SU-DHL-6 (cell line): Measurements from ENCODE around the gene GRB10.

Experiments
- H2AFZ ChIP-seq: fragments of 200-600 bp; sonication (generic); 2 replicates; pipeline ENCODE4 v1.6.1; 2014; ENCODE audit warnings: low read depth, mild to moderate bottlenecking, moderate library complexity, mixed read lengths, antibody characterized with exemption, low read length; ENCODE audit not compliant: severe bottlenecking
- H3F3A ChIP-seq: fragments of 200-600 bp; shearing (Covaris generic); 2 replicates; pipeline ENCODE4 v1.6.0; 2016; ENCODE audit warnings: antibody characterized with exemption, mild to moderate bottlenecking; ENCODE audit not compliant: insufficient read depth
- H3K27ac ChIP-seq: fragments of 200-600 bp; sonication (generic); 2 replicates; pipeline ENCODE4 v1.5.1; 2016; ENCODE audit warnings: low read depth, mild to moderate bottlenecking, low read length, moderate library complexity, mixed read lengths
- H3K27me3 ChIP-seq: fragments of 200-600 bp; sonication (generic), shearing (Covaris generic); 2 replicates; pipeline ENCODE4 v1.6.0; 2014; ENCODE audit warnings: mild to moderate bottlenecking, low read length
- H3K36me3 ChIP-seq: fragments of 200-600 bp; sonication (generic); 2 replicates; pipeline ENCODE4 v1.6.1; 2014; ENCODE audit warnings: mild to moderate bottlenecking, low read length, mixed read lengths
- H3K4me2 ChIP-seq: fragments of 300-600, 200-600 bp; shearing (Covaris generic), sonication (generic); 2 replicates; pipeline ENCODE4 v1.6.0; 2014; ENCODE audit warnings: low read length, low read depth, mild to moderate bottlenecking; ENCODE audit not compliant: poor library complexity, severe bottlenecking
- H3K4me3 ChIP-seq: fragments of 200-600 bp; sonication (generic); 2 replicates; pipeline ENCODE4 v1.5.1; 2014; ENCODE audit warnings: antibody characterized with exemption, low read length, mild to moderate bottlenecking, mixed read lengths; ENCODE audit not compliant: insufficient read depth, poor library complexity, severe bottlenecking
- H3K79me2 ChIP-seq: fragments of 200-600 bp; sonication (generic); 2 replicates; pipeline ENCODE4 v1.6.1; 2014; ENCODE audit warnings: mild to moderate bottlenecking, low read length, moderate library complexity; ENCODE audit not compliant: insufficient read depth
- H3K9ac ChIP-seq: fragments of 200-600 bp; sonication (generic); 2 replicates; pipeline ENCODE4 v1.7.0; 2014; ENCODE audit warnings: mild to moderate bottlenecking, low read length
- H3K9me2 ChIP-seq: fragments of 200-600 bp; sonication (generic); replicated peaks from 2 replicates; pipeline ENCODE4 v1.6.1; 2014; ENCODE audit warnings: low read length; ENCODE audit not compliant: insufficient read depth
- H3K9me3 ChIP-seq: fragments of 200-600 bp; sonication (generic); 2 replicates; pipeline ENCODE4 v1.6.1; 2014; ENCODE audit warnings: low read length, mixed read lengths; ENCODE audit not compliant: insufficient read depth
- H4K20me1 ChIP-seq: fragments of 200-600 bp; sonication (generic); 2 replicates; pipeline ENCODE4 v1.6.1; 2014; ENCODE audit warnings: low read depth, mild to moderate bottlenecking, antibody characterized with exemption, low read length, moderate library complexity, mixed read lengths
- EZH2phosphoT487 ChIP-seq: fragments of 200-600 bp; sonication (generic), shearing (Covaris generic); conservative IDR thresholded peaks from 2 replicates; pipeline ENCODE4 v1.6.1; 2018; ENCODE audit warnings: mild to moderate bottlenecking, antibody characterized with exemption, low read length, moderate library complexity, mixed read lengths
- TF ChIP-seq, protein P1 (sequence below): fragments of 200-600 bp; sonication (generic); IDR thresholded peaks from one replicate; pipeline ENCODE4 v1.5.1; 2017; ENCODE audit warnings: antibody characterized with exemption, mild to moderate bottlenecking, low read length, moderate library complexity; ENCODE audit not compliant: insufficient read depth, poor library complexity, severe bottlenecking

Gene GRB10

DNA sequence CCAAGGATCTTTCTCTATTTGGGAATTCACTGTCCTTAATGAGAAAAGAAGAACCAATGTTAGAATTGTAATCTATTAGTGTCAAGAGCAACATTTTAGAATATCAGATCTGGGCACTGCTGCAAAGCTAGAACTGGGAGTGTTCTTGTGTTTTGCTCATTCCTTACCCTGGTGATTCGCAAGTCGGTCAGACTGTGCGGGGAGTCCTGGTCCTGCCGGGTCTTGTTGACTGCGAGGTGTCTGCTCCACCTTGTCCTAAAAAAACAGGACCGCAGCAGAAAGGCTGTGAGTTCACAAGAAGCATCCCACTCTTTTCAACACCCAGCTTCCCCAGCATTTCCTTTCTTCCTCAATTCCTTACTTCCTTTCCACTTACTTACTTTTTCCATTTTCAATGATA is 79.0 kb downstream of the GRB10 start:
- H3K79me2 ChIP-seq = no peaks in the 10 kb centered on the region
- H3K9ac ChIP-seq = no peak overlapping the region
- H3F3A ChIP-seq = no peaks in the 10 kb centered on the region
- no peak overlapping the region for H3K27ac ChIP-seq
- H3K9me3 ChIP-seq = no peaks in the 10 kb centered on the region
- H3K36me3 ChIP-seq = no peaks in the 10 kb centered on the region
- H2AFZ ChIP-seq = no peak overlapping the region
- TF ChIP-seq, protein P1, sequence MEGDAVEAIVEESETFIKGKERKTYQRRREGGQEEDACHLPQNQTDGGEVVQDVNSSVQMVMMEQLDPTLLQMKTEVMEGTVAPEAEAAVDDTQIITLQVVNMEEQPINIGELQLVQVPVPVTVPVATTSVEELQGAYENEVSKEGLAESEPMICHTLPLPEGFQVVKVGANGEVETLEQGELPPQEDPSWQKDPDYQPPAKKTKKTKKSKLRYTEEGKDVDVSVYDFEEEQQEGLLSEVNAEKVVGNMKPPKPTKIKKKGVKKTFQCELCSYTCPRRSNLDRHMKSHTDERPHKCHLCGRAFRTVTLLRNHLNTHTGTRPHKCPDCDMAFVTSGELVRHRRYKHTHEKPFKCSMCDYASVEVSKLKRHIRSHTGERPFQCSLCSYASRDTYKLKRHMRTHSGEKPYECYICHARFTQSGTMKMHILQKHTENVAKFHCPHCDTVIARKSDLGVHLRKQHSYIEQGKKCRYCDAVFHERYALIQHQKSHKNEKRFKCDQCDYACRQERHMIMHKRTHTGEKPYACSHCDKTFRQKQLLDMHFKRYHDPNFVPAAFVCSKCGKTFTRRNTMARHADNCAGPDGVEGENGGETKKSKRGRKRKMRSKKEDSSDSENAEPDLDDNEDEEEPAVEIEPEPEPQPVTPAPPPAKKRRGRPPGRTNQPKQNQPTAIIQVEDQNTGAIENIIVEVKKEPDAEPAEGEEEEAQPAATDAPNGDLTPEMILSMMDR = no peak
- no peak for TF ChIP-seq EZH2phosphoT487
- no peak overlapping the region for H3K4me3 ChIP-seq
- no peak overlapping the region for H3K4me2 ChIP-seq
- no peaks in the 10 kb centered on the region for H3K27me3 ChIP-seq
- H4K20me1 ChIP-seq = no peaks in the 10 kb centered on the region
- H3K9me2 ChIP-seq = no peaks in the 10 kb centered on the region

DNA sequence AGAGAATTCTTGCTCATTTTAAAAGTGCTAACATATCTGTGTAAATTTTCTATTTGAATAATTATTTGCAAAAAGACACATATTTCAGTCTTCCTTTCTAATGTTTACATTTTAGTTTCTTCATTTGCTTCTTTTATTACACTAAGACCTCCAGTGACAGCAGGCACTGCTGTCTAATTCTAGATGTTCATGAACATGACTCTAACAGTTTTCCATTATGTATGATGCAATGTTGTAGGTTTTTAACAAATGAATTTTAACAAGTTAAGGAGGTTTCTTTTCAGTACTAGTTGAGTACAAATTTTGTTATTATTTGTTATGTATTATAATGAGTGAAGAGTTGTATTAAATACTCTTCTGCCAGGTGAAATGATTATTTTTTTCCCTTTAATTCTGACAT is 83.6 kb downstream of the GRB10 start:
- Histone ChIP-seq H3K9me3 (no peaks in the 10 kb centered on the region), H3K27ac (no peak overlapping the region), H3K9ac (no peak overlapping the region), H3K79me2 (no peaks in the 10 kb centered on the region), H3K27me3 (no peaks in the 10 kb centered on the region), H4K20me1 (no peaks in the 10 kb centered on the region), H3K4me3 (no peak overlapping the region), H3K4me2 (no peak overlapping the region), H3K36me3 (no peaks in the 10 kb centered on the region), H3K9me2 (no peaks in the 10 kb centered on the region), H2AFZ (no peak overlapping the region), H3F3A (no peaks in the 10 kb centered on the region)
- no peak for TF ChIP-seq EZH2phosphoT487
- TF ChIP-seq, protein P1 = no peak

DNA sequence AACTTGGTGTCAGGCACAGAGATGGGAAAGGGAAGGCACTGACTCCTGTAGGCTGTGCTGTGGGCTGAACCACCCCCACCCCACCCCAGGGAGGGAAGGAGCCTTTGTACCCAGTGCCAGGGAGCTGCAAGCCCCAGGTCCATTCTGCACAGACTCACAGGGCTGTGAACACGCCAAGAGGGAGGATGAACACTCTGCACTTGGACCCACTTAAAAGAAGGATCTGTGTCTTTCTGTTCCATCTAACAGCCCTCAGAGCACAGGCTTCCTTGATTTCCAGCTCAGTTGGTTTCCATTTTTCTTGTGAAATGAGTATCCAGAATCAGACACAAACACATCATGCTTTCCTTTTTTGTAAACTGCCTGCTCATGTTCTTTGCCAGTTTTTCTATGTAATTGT is 84.9 kb downstream of the GRB10 start:
- no peak overlapping the region for H3K4me2 ChIP-seq

More for the DNA sequence above, 84.9 kb downstream of the GRB10 start:
- Histone ChIP-seq H3K79me2 (no peaks in the 10 kb centered on the region), H3F3A (no peaks in the 10 kb centered on the region), H3K27ac (no peak overlapping the region), H4K20me1 (no peaks in the 10 kb centered on the region), H3K9me2 (no peaks in the 10 kb centered on the region), H3K36me3 (no peaks in the 10 kb centered on the region), H3K9me3 (no peaks in the 10 kb centered on the region), H3K27me3 (no peaks in the 10 kb centered on the region), H2AFZ (no peak overlapping the region), H3K9ac (no peak overlapping the region), H3K4me3 (no peak overlapping the region)
- no peak for TF ChIP-seq EZH2phosphoT487
- TF ChIP-seq, protein P1 = no peak
